MM.1S (cell line): Measurements from ENCODE around the gene KRTAP19-1.
A peak's percentile ranks its signal among the peaks of the same experiment; 100 is the strongest.
"Not testable (repeated sequence)": the region's sequence is repeated elsewhere in the genome, so short reads cannot be mapped to it uniquely, and the experiment has no call there.

Source experiments
- EZH2 ChIP-seq: fragments of 300-600 bp; sonication (generic); optimal IDR thresholded peaks from 2 replicates; pipeline ENCODE3; 2017; ENCODE audit warnings: low read depth, mild to moderate bottlenecking, antibody characterized with exemption, low read length, mixed read lengths
- EZH2phosphoT487 ChIP-seq: fragments of 300-600 bp; sonication (generic); IDR thresholded peaks from 2 replicates; pipeline ENCODE4 v1.6.1; 2018; ENCODE audit warnings: antibody characterized with exemption, low read length
- TF ChIP-seq, protein P1 (sequence below): fragments of 300-600 bp; sonication (generic); IDR thresholded peaks from 2 replicates; pipeline ENCODE4 v1.5.1; 2016; ENCODE audit warnings: antibody characterized with exemption, low read length, mixed read lengths

DNA sequence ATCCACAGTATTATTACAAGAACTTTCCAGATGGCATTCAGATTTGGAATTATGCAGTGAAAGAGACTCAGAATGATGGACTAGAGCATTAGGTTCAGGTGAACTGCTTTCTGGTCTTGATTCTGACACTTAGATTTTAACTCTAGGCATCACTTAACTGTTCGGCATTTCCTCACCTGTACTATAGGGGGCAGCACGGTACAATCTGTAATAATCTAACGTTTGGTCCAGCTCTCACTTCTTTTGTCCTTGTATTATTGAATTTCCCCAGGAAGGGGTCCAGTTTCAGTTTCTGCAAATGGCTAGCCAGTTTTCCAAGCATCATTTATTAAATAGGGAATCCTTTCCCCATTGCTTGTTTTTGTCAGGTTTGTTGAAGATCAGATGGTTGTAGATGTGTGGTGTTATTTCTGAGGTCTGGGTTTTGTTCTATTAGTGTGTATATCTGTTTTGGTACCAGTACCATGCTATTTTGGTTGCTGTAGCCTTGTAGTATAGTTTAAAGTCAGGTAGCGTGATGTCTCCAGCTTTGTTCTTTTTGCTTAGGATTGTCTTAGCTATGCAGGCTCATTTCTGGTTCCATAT is 25.5 kb upstream of the KRTAP19-1 start:
- not testable (repeated sequence) for TF ChIP-seq EZH2, EZH2phosphoT487
- TF ChIP-seq, protein P1, sequence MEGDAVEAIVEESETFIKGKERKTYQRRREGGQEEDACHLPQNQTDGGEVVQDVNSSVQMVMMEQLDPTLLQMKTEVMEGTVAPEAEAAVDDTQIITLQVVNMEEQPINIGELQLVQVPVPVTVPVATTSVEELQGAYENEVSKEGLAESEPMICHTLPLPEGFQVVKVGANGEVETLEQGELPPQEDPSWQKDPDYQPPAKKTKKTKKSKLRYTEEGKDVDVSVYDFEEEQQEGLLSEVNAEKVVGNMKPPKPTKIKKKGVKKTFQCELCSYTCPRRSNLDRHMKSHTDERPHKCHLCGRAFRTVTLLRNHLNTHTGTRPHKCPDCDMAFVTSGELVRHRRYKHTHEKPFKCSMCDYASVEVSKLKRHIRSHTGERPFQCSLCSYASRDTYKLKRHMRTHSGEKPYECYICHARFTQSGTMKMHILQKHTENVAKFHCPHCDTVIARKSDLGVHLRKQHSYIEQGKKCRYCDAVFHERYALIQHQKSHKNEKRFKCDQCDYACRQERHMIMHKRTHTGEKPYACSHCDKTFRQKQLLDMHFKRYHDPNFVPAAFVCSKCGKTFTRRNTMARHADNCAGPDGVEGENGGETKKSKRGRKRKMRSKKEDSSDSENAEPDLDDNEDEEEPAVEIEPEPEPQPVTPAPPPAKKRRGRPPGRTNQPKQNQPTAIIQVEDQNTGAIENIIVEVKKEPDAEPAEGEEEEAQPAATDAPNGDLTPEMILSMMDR, result peak; percentile 64
